Prostate gland (tissue), 2 donors: ENCODE data around the gene PPP1R8. TPM values are rescaled to one million over a fixed set of nuclear protein-coding genes. Genes with fewer than 3 reads are reported as not detected.

Experiments used
- DNase-seq: peaks from one replicate; pipeline ENCODE4 v3.0.0-alpha.2; 2019; ENCODE audit warnings: low spot score
- H3K27ac ChIP-seq, 2 donors: fragments of 200-600 bp; sonication (generic); 2 replicates each; pipeline ENCODE4 v1.5.1; 2017 to 2019
- H3K27me3 ChIP-seq: fragments of 200-600 bp; sonication (generic); replicated peaks from 2 replicates; pipeline ENCODE4 v1.5.1; 2019; ENCODE audit not compliant: insufficient read depth
- H3K36me3 ChIP-seq, 2 donors: fragments of 200-600 bp; sonication (generic); 1 replicate in 1 of 2; 2 replicates in 1 of 2; pipeline versions ENCODE4 v1.5.1 to v1.8.1; 2017 to 2019
- H3K4me1 ChIP-seq: fragments of 200-600 bp; sonication (generic); replicated peaks from 2 replicates; pipeline ENCODE4 v1.5.1; 2019
- H3K4me3 ChIP-seq, 2 donors: fragments of 200-600 bp; sonication (generic); 2 replicates each; pipeline ENCODE4 v1.5.1; 2017 to 2019
- H3K9me3 ChIP-seq: fragments of 200-600 bp; sonication (generic); 2 replicates; pipeline ENCODE4 v1.5.1; 2017
- CTCF ChIP-seq, 4 experiments: fragments of 200-600 bp in 2 of 4; fragments of 450-650 bp in 2 of 4; sonication (generic) in 2 of 4; IDR thresholded peaks; 1 replicate in 3 of 4; 2 replicates in 1 of 4; pipeline ENCODE4 v1.5.1; 2016 to 2019; ENCODE audit warnings: antibody characterized with exemption in 4 of 4, mild to moderate bottlenecking in 2 of 4, moderate library complexity in 2 of 4
- POLR2A ChIP-seq: fragments of 450-650 bp; IDR thresholded peaks from one replicate; pipeline ENCODE4 v1.6.1; 2016; ENCODE audit warnings: antibody characterized with exemption, mild to moderate bottlenecking
- POLR2AphosphoS5 ChIP-seq: sonication (generic); formaldehyde crosslinking; IDR thresholded peaks from one replicate; pipeline ENCODE4 v1.6.1; 2017; ENCODE audit warnings: antibody characterized with exemption
- WGBS: methylation state at CpG from one replicate; pipeline ENCODE4 v1.1.5; 2018; 5-methylcytosine and 5-hydroxymethylcytosine counted together
- intact Hi-C: fragments of 100-400 bp; cut with DNase I; formaldehyde crosslinking; loops from one replicate; pipeline ENCODE4 v1.14.2; 2022
- total RNA-seq, 2 donors: library from RNA; depleted of rRNA; stranded (reverse); fragments of >200 nt; gene quantifications; one replicate each; pipeline ENCODE4 v1.1.0, GENCODE V29; 2016

Gene PPP1R8
- total RNA-seq, 2 donors from 2014 or later: 37.8 to 64.5 TPM

GRCh38 chr1:27858949-27859576, 28.5 kb downstream of the PPP1R8 start:
- Histone ChIP-seq H3K36me3 (no peaks in the 10 kb centered on the region), H3K4me3 (no peak overlapping the region), H3K4me1 (no peaks in the 10 kb centered on the region), H3K27ac (no peak overlapping the region), H3K9me3 (no peaks in the 10 kb centered on the region), H3K27me3 (no peaks in the 10 kb centered on the region)
- intact Hi-C loops: loop anchor here (5.0 kb wide), 1 partner anchor 118 kb away; no protein-coding TSS in a partner anchor
- 83% methylated on average over 14 of the region's 14 CpGs for WGBS
- no peak for DNase-seq
- TF ChIP-seq POLR2A (no peak), CTCF (IDR thresholded peaks at IDR 0.05) (no peak), POLR2AphosphoS5 (no peak)

- intact Hi-C loops: loop anchor here (10.0 kb wide), 1 partner anchor 363 kb away; no protein-coding TSS in a partner anchor
- TF ChIP-seq POLR2A (no peak), CTCF (IDR thresholded peaks at IDR 0.05) (no peak)
- H3K27me3 ChIP-seq: no peaks in the 10 kb centered on the region
- no peak overlapping the region for H3K4me3 ChIP-seq
- no peak for DNase-seq
- no peak overlapping the region for H3K27ac ChIP-seq
- H3K4me1 ChIP-seq: no peaks in the 10 kb centered on the region
- 94% methylated on average over 10 of the region's 10 CpGs for WGBS
- H3K9me3 ChIP-seq: no peaks in the 10 kb centered on the region
- no peaks in the 10 kb centered on the region for H3K36me3 ChIP-seq
Observed at GRCh38 chr1:27861436-27861835, 30.9 kb downstream of the PPP1R8 start.

- TF ChIP-seq POLR2A (no peak), POLR2AphosphoS5 (no peak)
- Histone ChIP-seq H3K27me3 (no peaks in the 10 kb centered on the region), H3K9me3 (no peaks in the 10 kb centered on the region), H3K4me3 (no peak overlapping the region), H3K4me1 (no peaks in the 10 kb centered on the region), H3K36me3 (no peaks in the 10 kb centered on the region), H3K27ac (no peak overlapping the region)
- intact Hi-C loops: loop anchor here (10.0 kb wide), 1 partner anchor 363 kb away; no protein-coding TSS in a partner anchor
- WGBS: 90% methylated on average over 3 of the region's 3 CpGs
- no peak for DNase-seq
Observed at GRCh38 chr1:27862004-27862403, 31.4 kb downstream of the PPP1R8 start.

GRCh38 chr1:27862671-27863537, 32.3 kb downstream of the PPP1R8 start:
- Histone ChIP-seq H3K9me3 (no peaks in the 10 kb centered on the region), H3K4me1 (no peaks in the 10 kb centered on the region), H3K36me3 (no peaks in the 10 kb centered on the region), H3K27ac (no peak overlapping the region), H3K4me3 (no peak overlapping the region), H3K27me3 (no peaks in the 10 kb centered on the region)
- intact Hi-C loops: loop anchor here (10.0 kb wide), 1 partner anchor 362 kb away; no protein-coding TSS in a partner anchor
- 87% methylated on average over 9 of the region's 9 CpGs for WGBS
- TF ChIP-seq POLR2AphosphoS5 (no peak), CTCF (IDR thresholded peaks at IDR 0.05) (no peak), POLR2A (no peak)
- DNase-seq: no peak

GRCh38 chr1:27863538-27863915, 32.9 kb downstream of the PPP1R8 start:
- Histone ChIP-seq H3K4me1 (no peaks in the 10 kb centered on the region), H3K36me3 (no peaks in the 10 kb centered on the region), H3K27me3 (no peaks in the 10 kb centered on the region), H3K27ac (no peak overlapping the region), H3K4me3 (no peak overlapping the region), H3K9me3 (no peaks in the 10 kb centered on the region)
- WGBS: 76% methylated on average over 1 of the region's 1 CpG
- DNase-seq: no peak
- no peak for TF ChIP-seq CTCF (IDR thresholded peaks at IDR 0.05)
- TF ChIP-seq POLR2AphosphoS5: no peak
- TF ChIP-seq POLR2A: no peak
- intact Hi-C loops: loop anchor here (10.0 kb wide), 1 partner anchor 361 kb away; no protein-coding TSS in a partner anchor
